GM23338 (cell line): ENCODE data around the gene ZSCAN25. TPM values are rescaled to one million over a fixed set of nuclear protein-coding genes. Genes with fewer than 3 reads are reported as not detected.

Experiments
- ATAC-seq: fragments of 200-7000 bp; cut with Tn5 transposase; 3 replicates; pipeline ENCODE4 v1.9.1; 2020
- DNase-seq: peaks from one replicate; pipeline ENCODE4 v3.0.0-alpha.2; 2015; ENCODE audit warnings: low spot score
- H2AFZ ChIP-seq: fragments of 200-600 bp; sonication (generic); 2 replicates; pipeline ENCODE4 v1.8.0; 2016; ENCODE audit warnings: antibody characterized with exemption, mild to moderate bottlenecking, moderate library complexity
- H3F3A ChIP-seq: fragments of 200-600 bp; sonication (generic); replicated peaks from 2 replicates; pipeline ENCODE4 v1.8.0; 2017; ENCODE audit warnings: antibody characterized with exemption, mixed run types, low read depth
- H3K27ac ChIP-seq: fragments of 200-600 bp; sonication (generic); 2 replicates; pipeline ENCODE4 v1.6.1; 2016; ENCODE audit warnings: low read depth
- H3K27me3 ChIP-seq: fragments of 200-600 bp; sonication (generic); 2 replicates; pipeline ENCODE4 v1.8.0; 2016; ENCODE audit warnings: mild to moderate bottlenecking, mixed run types, moderate library complexity; ENCODE audit not compliant: insufficient read depth
- H3K36me3 ChIP-seq: fragments of 200-600 bp; sonication (generic); 2 replicates; pipeline ENCODE4 v1.8.0; 2016; ENCODE audit warnings: mild to moderate bottlenecking; ENCODE audit not compliant: insufficient read depth
- H3K4me1 ChIP-seq: fragments of 200-600 bp; sonication (generic); 2 replicates; pipeline ENCODE4 v1.8.0; 2016; ENCODE audit warnings: mild to moderate bottlenecking, moderate library complexity; ENCODE audit not compliant: insufficient read depth
- H3K4me2 ChIP-seq: fragments of 200-600 bp; sonication (generic); 2 replicates; pipeline ENCODE4 v1.7.1; 2017; ENCODE audit warnings: mixed run types
- H3K4me3 ChIP-seq: fragments of 200-600 bp; sonication (generic); 2 replicates; pipeline ENCODE4 v1.6.1; 2016; ENCODE audit warnings: mixed run types
- H3K79me2 ChIP-seq: fragments of 200-600 bp; sonication (generic); replicated peaks from 2 replicates; pipeline ENCODE4 v1.8.0; 2017; ENCODE audit warnings: mild to moderate bottlenecking; ENCODE audit not compliant: insufficient read depth
- H3K9me2 ChIP-seq: fragments of 200-600 bp; sonication (generic); 2 replicates; pipeline ENCODE4 v1.8.0; 2017; ENCODE audit not compliant: insufficient read depth
- H4K20me1 ChIP-seq: fragments of 200-600 bp; sonication (generic); replicated peaks from 2 replicates; pipeline ENCODE4 v1.8.0; 2017; ENCODE audit warnings: mild to moderate bottlenecking; ENCODE audit not compliant: insufficient read depth
- H3K27ac Mint-ChIP-seq: 2 replicates; pipeline ENCODE4 v1.8.0; 2020; ENCODE audit warnings: inconsistent platforms, mild to moderate bottlenecking, moderate library complexity, mixed read lengths
- H3K27me3 Mint-ChIP-seq: 3 replicates; pipeline ENCODE4 v1.8.0; 2022; ENCODE audit warnings: low read depth, mild to moderate bottlenecking, moderate library complexity, mixed read lengths, inconsistent platforms; ENCODE audit not compliant: insufficient read depth, poor library complexity
- H3K36me3 Mint-ChIP-seq: 3 replicates; pipeline ENCODE4 v1.8.0; 2021; ENCODE audit warnings: low read depth, mild to moderate bottlenecking, inconsistent platforms, moderate library complexity, mixed read lengths
- H3K4me1 Mint-ChIP-seq: 3 replicates; pipeline ENCODE4 v1.8.0; 2020; ENCODE audit warnings: mild to moderate bottlenecking, inconsistent platforms, mixed read lengths
- H3K4me3 Mint-ChIP-seq: 3 replicates; pipeline ENCODE4 v1.8.0; 2021; ENCODE audit warnings: moderate library complexity, mild to moderate bottlenecking, inconsistent platforms, mixed read lengths
- H3K9me3 Mint-ChIP-seq: 3 replicates; pipeline ENCODE4 v1.8.0; 2020; ENCODE audit warnings: moderate library complexity, mild to moderate bottlenecking, inconsistent platforms, mixed read lengths
- CREB1 ChIP-seq: fragments of 250-450 bp; sonication (Bioruptor Pico); IDR thresholded peaks from 2 replicates; pipeline ENCODE4 v1.5.0; 2020; ENCODE audit warnings: low read depth, mild to moderate bottlenecking, moderate library complexity
- CTCF ChIP-seq, 2 experiments: fragments of 200-600 bp in 1 of 2; sonication (generic) in 1 of 2; conservative IDR thresholded peaks; 2 replicates each; pipeline versions ENCODE4 v1.5.1 to v1.6.1; 2016 to 2017; ENCODE audit warnings: antibody characterized with exemption in 2 of 2, low read depth in 2 of 2, mild to moderate bottlenecking in 2 of 2, moderate library complexity in 1 of 2
- ETS1 ChIP-seq: IDR thresholded peaks from 2 replicates; pipeline ENCODE4 v1.6.1; 2016; ENCODE audit warnings: antibody characterized with exemption
- EZH2phosphoT487 ChIP-seq: fragments of 200-600 bp; sonication (generic); IDR thresholded peaks from one replicate; pipeline ENCODE4 v1.8.1; 2018; ENCODE audit warnings: antibody characterized with exemption; ENCODE audit not compliant: unreplicated experiment
- POLR2AphosphoS5 ChIP-seq: IDR thresholded peaks from 2 replicates; pipeline ENCODE4 v1.6.1; 2016; ENCODE audit warnings: antibody characterized with exemption, low read depth
- REST ChIP-seq: IDR thresholded peaks from one replicate; pipeline ENCODE4 v1.6.1; 2018; ENCODE audit warnings: antibody characterized with exemption; ENCODE audit not compliant: unreplicated experiment
- STAT1 ChIP-seq: IDR thresholded peaks from one replicate; pipeline ENCODE4 v1.6.1; 2016; ENCODE audit warnings: antibody characterized with exemption; ENCODE audit not compliant: unreplicated experiment
- ZNF114 ChIP-seq: fragments of 250-450 bp; sonication (Bioruptor Pico); IDR thresholded peaks from 2 replicates; pipeline ENCODE4 v1.5.0; 2020; ENCODE audit warnings: mild to moderate bottlenecking, moderate library complexity
- ZNF331 ChIP-seq: fragments of 250-450 bp; sonication (Bioruptor Pico); IDR thresholded peaks from 2 replicates; pipeline ENCODE4 v1.5.0; 2020; ENCODE audit warnings: low read depth, mild to moderate bottlenecking, moderate library complexity
- polyA plus RNA-seq: library from polyadenylated mRNA; unstranded; fragments of >200 nt; fragmentation: Nextera tagmentation; extraction: Ambion mirVana; gene quantifications from 2 replicates; pipeline ENCODE4 v1.2.1, GENCODE V29; 2016
- total RNA-seq: library from RNA; depleted of rRNA; stranded (reverse); fragments of >200 nt; shearing (Covaris generic); gene quantifications from 2 replicates; pipeline ENCODE4 v1.2.3, GENCODE V29; 2014

ZSCAN25 gene
- total and polyA plus RNA-seq, 2 experiments from 2014 or later: 4.8 to 17.5 TPM

- no peak for TF ChIP-seq REST
These were observed 62.3 kb downstream of the ZSCAN25 start (continued) for GRCh38 chr7:99679032-99679399.

GRCh38 chr7:99679400-99680191, 62.9 kb downstream of the ZSCAN25 start, which contains the start of gene CYP3A5:
CYP3A5 (minus strand) TSS chr7:99679996; CDS start chr7:99679896, 100 bp downstream.
- ATAC-seq: no peak
- no peaks in the 10 kb centered on the region for H3K36me3 ChIP-seq
- no peak within 1 kb of the TSS for H3K4me3 Mint-ChIP-seq
- H3F3A ChIP-seq: no peaks in the 10 kb centered on the region
- no peak within 1 kb of the TSS for H3K4me3 ChIP-seq
- no peak within 1 kb of the TSS for H3K4me2 ChIP-seq
- no peak for DNase-seq
- no peaks in the 10 kb centered on the region for H4K20me1 ChIP-seq
- no peak within 1 kb of the TSS for H3K27ac Mint-ChIP-seq
- H3K4me1 Mint-ChIP-seq: peaks cover 14% of the 10 kb centered on the region
- peaks cover 14% of the 10 kb centered on the region; the same call in 2 of the 3 replicates for H3K9me3 Mint-ChIP-seq
- no peak within 1 kb of the TSS for H2AFZ ChIP-seq
- 0 out of 2 replicates have a peak, but pooled peaks cover 3% of the 10 kb centered on the region for H3K9me2 ChIP-seq
- peaks cover 6% of the 10 kb centered on the region; the same call in 1 of the 2 replicates for H3K4me1 ChIP-seq
- no peak within 1 kb of the TSS for H3K27ac ChIP-seq
- H3K36me3 Mint-ChIP-seq: peaks cover 6% of the 10 kb centered on the region; the same call in 1 of the 3 replicates
- H3K27me3 ChIP-seq: no peaks in the 10 kb centered on the region
- H3K79me2 ChIP-seq: no peaks in the 10 kb centered on the region
- peaks cover 4% of the 10 kb centered on the region for H3K27me3 Mint-ChIP-seq
- TF ChIP-seq CTCF (conservative IDR thresholded peaks at IDR 0.05; ENCODE audit: low read depth in 2 of 2) (no peak), POLR2AphosphoS5 (no peak), ETS1 (no peak), ZNF114 (CRISPR knock-in tag) (no peak), REST (no peak), EZH2phosphoT487 (no peak), CREB1 (CRISPR knock-in tag) (no peak), STAT1 (no peak), ZNF331 (CRISPR knock-in tag) (no peak)
